Activated CD8-positive, alpha-beta memory T cell treated with anti-CD3 and anti-CD28 coated beads, Interleukin-2, amount 50 U/mL, for 24 hours (primary cell): ENCODE data around the gene GPR78.
"Not testable (repeated sequence)": the region's sequence is repeated elsewhere in the genome, so short reads cannot be mapped to it uniquely, and the experiment has no call there.

Source experiments
- DNase-seq: peaks from one replicate; pipeline ENCODE4 v3.0.0-alpha.2; 2020; ENCODE audit errors: extremely low read depth

GPR78 gene

DNA sequence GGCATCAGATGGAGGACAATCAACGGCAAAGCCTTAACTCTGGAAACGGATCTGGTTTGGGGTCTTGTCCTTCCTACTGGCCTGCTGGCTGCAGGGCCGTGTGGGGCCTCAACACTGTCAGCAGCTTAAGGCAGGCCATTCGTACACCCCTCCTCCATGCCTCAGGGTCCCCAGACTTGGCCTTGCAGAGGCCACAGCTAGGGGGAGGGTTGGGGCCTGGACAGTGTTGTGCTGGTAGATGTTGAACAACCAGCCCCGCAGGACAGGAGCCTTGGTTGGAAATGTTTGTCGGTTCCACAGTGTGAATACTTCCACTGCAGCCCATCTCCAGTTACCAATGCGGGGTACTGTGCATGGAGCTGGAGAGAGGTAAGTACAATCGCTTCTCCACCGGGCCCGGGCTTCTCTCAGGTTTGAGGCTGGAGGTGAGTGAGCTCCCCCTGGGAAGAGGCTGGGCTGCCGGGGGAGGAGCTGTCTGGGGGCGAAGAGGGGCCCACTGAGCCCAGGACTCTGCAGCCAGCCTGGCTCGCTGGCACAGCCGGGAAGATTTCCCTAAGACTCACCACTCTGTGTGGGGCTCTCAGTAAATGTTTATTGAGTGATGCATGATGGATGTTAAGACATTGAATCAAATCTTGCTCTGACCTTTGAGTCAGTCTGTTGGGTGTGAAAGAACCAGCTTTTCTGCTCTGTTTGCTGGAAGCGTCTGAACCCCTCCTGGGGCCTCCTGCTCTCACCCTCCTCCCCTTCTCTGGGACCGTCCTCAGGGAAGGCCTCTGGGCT, 19.7 kb upstream of the GPR78 start:
- no peak for DNase-seq

GRCh38 chr4:8564595-8564994, 15.6 kb upstream of the GPR78 start:
- no peak for DNase-seq

DNA sequence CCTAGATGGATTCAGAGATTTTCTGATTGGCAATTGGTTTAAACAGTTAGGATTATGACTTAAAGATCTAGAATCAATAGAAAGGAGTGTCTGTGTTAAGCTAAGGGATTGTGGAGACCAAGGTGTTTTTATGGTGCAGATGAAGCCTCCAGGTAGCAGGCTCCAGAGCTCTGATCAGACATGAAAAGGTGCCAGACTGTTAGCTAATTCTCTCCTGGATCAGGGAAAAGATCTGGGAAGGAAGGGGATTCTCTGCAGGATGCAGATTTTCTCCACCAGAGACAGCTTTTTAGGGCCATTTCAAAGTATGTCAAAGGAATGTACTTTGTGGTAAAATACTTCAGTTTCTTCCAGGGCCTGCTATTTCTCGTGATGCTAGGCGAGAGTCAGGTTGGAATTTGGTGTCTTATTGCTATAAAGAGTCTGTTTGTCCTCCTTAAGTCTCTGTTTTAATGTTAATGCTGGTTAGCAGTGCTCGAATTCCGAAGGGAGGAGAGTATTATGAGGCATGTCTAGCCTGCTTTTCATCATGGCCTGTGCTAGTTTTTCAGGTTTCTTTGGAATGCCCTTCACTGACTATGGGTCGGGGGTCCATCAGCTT, 12.0 kb upstream of the GPR78 start:
- DNase-seq, result no peak

- DNase-seq, result no peak
These were observed 10.0 kb upstream of the GPR78 start for GRCh38 chr4:8570201-8570600.

DNA sequence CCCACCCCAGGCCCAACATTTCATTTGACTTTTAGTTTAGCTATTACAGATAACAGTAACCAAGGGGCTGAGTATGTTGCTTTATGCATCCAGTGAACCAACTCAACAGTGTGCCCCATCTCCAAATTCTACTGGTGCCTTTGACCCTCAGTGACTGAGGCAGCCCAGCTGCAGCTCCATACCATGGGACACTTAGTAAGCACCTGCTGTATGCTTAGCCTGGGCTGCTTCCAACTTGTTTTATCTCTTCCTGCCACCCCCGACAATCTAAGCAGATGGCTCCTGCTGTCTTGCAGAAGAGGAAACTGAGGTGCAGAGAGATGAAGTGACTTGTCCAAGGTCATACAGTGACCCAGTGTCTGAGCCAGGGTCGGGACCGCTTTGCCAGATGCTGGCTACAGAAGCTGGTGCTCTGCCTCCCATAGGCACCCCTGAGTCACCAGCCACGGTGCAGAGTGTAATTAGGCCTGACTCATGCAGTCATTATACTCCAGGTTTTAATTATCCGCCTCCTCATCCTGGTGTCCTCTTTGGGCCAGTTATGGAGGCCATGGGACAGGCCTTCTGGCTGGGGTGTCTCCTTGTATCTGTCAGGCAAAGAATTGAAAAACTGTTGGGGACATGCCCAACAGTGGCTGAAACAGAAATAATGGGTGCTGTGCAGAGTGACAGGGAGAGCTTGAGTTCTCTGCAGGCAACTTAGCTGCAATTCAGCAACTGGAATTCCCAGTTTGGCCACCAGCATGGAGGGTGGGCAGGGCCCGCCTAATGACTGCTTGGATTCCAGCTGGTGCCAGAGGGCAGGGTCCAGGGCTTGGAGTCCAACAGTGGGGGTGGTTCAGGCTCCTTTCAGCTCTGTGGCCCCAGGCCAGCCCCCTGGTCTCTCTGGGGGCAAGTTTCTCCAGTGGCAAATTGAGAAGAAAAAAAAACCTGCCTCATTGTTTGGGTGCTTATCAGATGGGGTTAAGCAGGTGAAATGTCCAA, 8.2 kb upstream of the GPR78 start:
- DNase-seq, result no peak

- no peak for DNase-seq
These were observed 6.9 kb upstream of the GPR78 start for GRCh38 chr4:8573266-8573665.

GRCh38 chr4:8574796-8575370, 5.3 kb upstream of the GPR78 start:
- DNase-seq, result no peak

DNA sequence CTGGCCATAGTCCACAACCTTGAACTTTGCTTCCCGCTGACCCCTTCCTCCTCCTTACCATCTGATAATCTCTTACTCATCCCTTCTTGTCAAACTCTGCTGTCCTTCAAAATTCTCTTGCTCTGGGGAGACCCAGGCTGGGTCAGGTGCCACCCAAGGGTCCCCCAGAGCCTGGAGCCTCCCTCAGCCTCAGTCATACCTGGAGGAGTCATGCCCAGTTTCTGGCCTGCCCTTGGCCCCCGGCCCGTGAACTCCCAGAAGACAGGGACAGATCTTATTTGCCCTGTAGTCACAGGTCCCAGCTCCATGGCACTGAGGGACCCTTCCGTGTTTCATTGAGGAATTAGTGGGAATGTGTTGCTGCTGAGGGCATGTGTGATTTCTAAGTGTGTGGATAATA, 4.7 kb upstream of the GPR78 start:
- no peak for DNase-seq

- DNase-seq, result not testable (repeated sequence)
These were observed 3.6 kb upstream of the GPR78 start for GRCh38 chr4:8576591-8576990.

DNA sequence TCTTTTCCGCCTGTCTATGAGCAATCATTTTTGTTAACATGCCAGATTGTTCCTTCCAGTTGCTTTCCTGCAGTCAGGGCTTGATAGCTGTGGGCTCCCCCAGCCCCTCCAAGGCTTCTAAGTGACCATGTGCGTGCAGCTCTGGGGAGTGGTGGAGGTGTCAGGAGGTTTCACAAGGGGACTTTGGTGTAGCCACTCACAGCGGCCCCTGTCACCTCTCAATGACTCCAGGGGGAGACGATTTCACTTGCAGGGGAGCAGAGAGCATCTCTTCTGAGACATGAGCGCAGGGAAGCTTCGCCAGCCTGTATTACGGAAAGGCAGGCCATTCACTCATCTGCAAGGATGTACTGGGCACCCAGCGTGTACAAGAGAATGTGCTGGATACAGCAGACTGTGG, 3.1 kb upstream of the GPR78 start:
- DNase-seq, result no peak

GRCh38 chr4:8577972-8578371, 2.2 kb upstream of the GPR78 start:
- DNase-seq, result no peak

GRCh38 chr4:8578717-8579116, 1.5 kb upstream of the GPR78 start:
- no peak for DNase-seq

- no peak for DNase-seq
These were observed 469 bp upstream of the GPR78 start for GRCh38 chr4:8579526-8580320.

- no peak for DNase-seq
These were observed 1.1 kb downstream of the GPR78 start for GRCh38 chr4:8581094-8581861.

DNA sequence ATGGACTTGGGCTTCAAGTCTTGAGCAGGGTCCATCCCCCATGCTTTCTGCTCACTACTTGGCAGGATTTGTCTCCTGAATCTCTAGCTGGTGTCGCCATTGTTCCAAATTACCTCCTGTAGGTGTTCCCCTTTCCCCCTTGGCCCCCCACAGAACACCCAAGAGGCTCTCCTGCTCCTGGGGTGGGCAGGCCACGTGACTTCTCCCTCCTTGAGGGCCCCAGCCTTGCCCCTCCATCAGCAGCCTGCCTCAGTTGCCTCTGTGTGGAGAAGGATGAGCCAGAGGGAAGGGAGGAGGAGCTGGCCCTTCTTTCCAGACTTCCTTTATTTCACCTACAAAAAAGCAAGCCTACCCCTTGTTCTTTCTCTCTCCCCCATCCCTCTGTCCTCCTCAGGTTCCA, 1.8 kb downstream of the GPR78 start:
- DNase-seq, result no peak

DNA sequence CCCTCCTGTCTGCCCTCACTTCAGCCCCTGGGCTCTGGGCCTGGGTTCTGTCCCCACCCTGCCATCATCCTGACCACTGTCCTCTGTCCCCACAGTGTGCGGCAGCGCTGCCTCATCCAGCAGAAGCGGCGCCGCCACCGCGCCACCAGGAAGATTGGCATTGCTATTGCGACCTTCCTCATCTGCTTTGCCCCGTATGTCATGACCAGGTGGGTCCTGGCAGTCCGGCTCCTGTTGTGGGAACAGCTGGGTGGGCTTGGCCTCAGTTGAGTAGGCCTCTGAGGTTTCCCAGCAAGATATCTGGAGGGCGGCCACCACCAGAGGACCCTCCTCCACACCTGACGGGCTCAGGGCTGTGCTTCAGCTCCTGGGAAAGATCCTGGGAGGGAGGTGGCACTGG, 2.2 kb downstream of the GPR78 start:
- DNase-seq, result no peak

- no peak for DNase-seq
These were observed 2.9 kb downstream of the GPR78 start for GRCh38 chr4:8582941-8583654.

GRCh38 chr4:8583655-8584025, 3.4 kb downstream of the GPR78 start:
- no peak for DNase-seq

- no peak for DNase-seq
These were observed 5.0 kb downstream of the GPR78 start for GRCh38 chr4:8585186-8585585.

GRCh38 chr4:8585721-8586212, 5.6 kb downstream of the GPR78 start:
- no peak for DNase-seq
